Activated T-helper 2 cell treated with anti-CD3 and anti-CD28 coated beads, Interferon-gamma antibody, Interleukin-2, Interleukin-4, amounts not matched to agents 10 μg/mL and 5 μg/mL and 100 μg/mL, durations not matched to agents 14 hours and 24 hours and 36 hours (primary cell): Measurements from ENCODE around the gene PDE4B. TPM values are rescaled to one million over a fixed set of nuclear protein-coding genes. Genes with fewer than 3 reads are reported as not detected.

Source experiments
- DNase-seq: peaks from one replicate; pipeline ENCODE4 v3.0.0; 2021; ENCODE audit warnings: low spot score
- H3K27ac Mint-ChIP-seq: one replicate; pipeline ENCODE4 v1.8.0; 2021; ENCODE audit warnings: mixed read lengths
- H3K27me3 Mint-ChIP-seq: one replicate; pipeline ENCODE4 v1.8.0; 2021; ENCODE audit warnings: low read depth, mixed read lengths
- H3K36me3 Mint-ChIP-seq: one replicate; pipeline ENCODE4 v1.8.0; 2021; ENCODE audit warnings: low read depth, mixed read lengths
- H3K4me1 Mint-ChIP-seq: one replicate; pipeline ENCODE4 v1.8.0; 2021; ENCODE audit warnings: low read depth, mixed read lengths
- H3K4me3 Mint-ChIP-seq: one replicate; pipeline ENCODE4 v1.8.0; 2021; ENCODE audit warnings: low read depth, mild to moderate bottlenecking, moderate library complexity, mixed read lengths
- H3K9me3 Mint-ChIP-seq: one replicate; pipeline ENCODE4 v1.8.0; 2021; ENCODE audit warnings: mixed read lengths
- intact Hi-C: fragments of 100-400 bp; cut with micrococcal nuclease; formaldehyde crosslinking; loops from one replicate; pipeline ENCODE4 v1.15.1; 2023
- total RNA-seq: library from RNA; stranded (reverse); gene quantifications from 2 replicates; pipeline ENCODE4 v1.2.3, GENCODE V29; 2022

The PDE4B gene
- total RNA-seq, 1 donor from 2014 or later, result 14.0 TPM

- Mint-ChIP-seq H3K36me3 (no peaks in the 10 kb centered on the region), H3K4me1 (peaks cover 51% of the 10 kb centered on the region), H3K9me3 (no peaks in the 10 kb centered on the region), H3K27ac (no peak overlapping the region), H3K4me3 (no peak overlapping the region), H3K27me3 (peaks cover 21% of the 10 kb centered on the region)
- no peak for DNase-seq
- intact Hi-C loops, result loop anchor here (10.0 kb wide), 1 partner anchor 1065 kb away; no protein-coding TSS in a partner anchor
Observed at GRCh38 chr1:66270119-66270812, 477.6 kb downstream of the PDE4B start.

- Mint-ChIP-seq H3K9me3 (no peaks in the 10 kb centered on the region), H3K4me1 (peaks cover 62% of the 10 kb centered on the region), H3K4me3 (no peak overlapping the region), H3K27ac (peak overlapping the region; percentile 44), H3K27me3 (peaks cover 21% of the 10 kb centered on the region), H3K36me3 (no peaks in the 10 kb centered on the region)
- no peak for DNase-seq
- intact Hi-C loops, result loop anchor here (1.0 to 10.0 kb wide), 4 partner anchors 10 to 1063 kb away; no protein-coding TSS in a partner anchor
Observed at GRCh38 chr1:66271216-66271903, 478.7 kb downstream of the PDE4B start.

GRCh38 chr1:66271904-66272254, 479.2 kb downstream of the PDE4B start:
- H3K4me1 Mint-ChIP-seq, result peaks cover 62% of the 10 kb centered on the region
- H3K36me3 Mint-ChIP-seq, result no peaks in the 10 kb centered on the region
- H3K9me3 Mint-ChIP-seq, result no peaks in the 10 kb centered on the region
- H3K4me3 Mint-ChIP-seq, result no peak overlapping the region
- DNase-seq, result no peak
- peak overlapping the region; percentile 44 for H3K27ac Mint-ChIP-seq
- intact Hi-C loops, result loop anchor here (1.0 to 10.0 kb wide), 4 partner anchors 10 to 1063 kb away; no protein-coding TSS in a partner anchor
- peaks cover 21% of the 10 kb centered on the region for H3K27me3 Mint-ChIP-seq

GRCh38 chr1:66273656-66274055, 481.0 kb downstream of the PDE4B start:
- Mint-ChIP-seq H3K9me3 (no peaks in the 10 kb centered on the region), H3K4me3 (no peak overlapping the region), H3K27ac (no peak overlapping the region)

GRCh38 chr1:66274634-66275033, 481.9 kb downstream of the PDE4B start:
- DNase-seq, result no peak
- H3K4me1 Mint-ChIP-seq, result peaks cover 79% of the 10 kb centered on the region
- no peak overlapping the region for H3K27ac Mint-ChIP-seq
- no peak overlapping the region for H3K4me3 Mint-ChIP-seq
- H3K9me3 Mint-ChIP-seq, result no peaks in the 10 kb centered on the region
- H3K27me3 Mint-ChIP-seq, result peaks cover 16% of the 10 kb centered on the region
- H3K36me3 Mint-ChIP-seq, result no peaks in the 10 kb centered on the region
- intact Hi-C loops, result loop anchor here (1.0 to 10.0 kb wide), 3 partner anchors 9 to 1060 kb away; no protein-coding TSS in a partner anchor

More at GRCh38 chr1:66273656-66274055, 481.0 kb downstream of the PDE4B start:
- Mint-ChIP-seq H3K27me3 (peaks cover 19% of the 10 kb centered on the region), H3K4me1 (peaks cover 77% of the 10 kb centered on the region), H3K36me3 (no peaks in the 10 kb centered on the region)
- DNase-seq, result no peak
- intact Hi-C loops, result loop anchor here (10.0 kb wide), 1 partner anchor 1061 kb away; no protein-coding TSS in a partner anchor

- Mint-ChIP-seq H3K27ac (peak overlapping the region; percentile 62), H3K4me1 (peaks cover 80% of the 10 kb centered on the region), H3K4me3 (peak overlapping the region; percentile 61), H3K27me3 (peaks cover 18% of the 10 kb centered on the region), H3K9me3 (no peaks in the 10 kb centered on the region), H3K36me3 (no peaks in the 10 kb centered on the region)
- intact Hi-C loops, result loop anchor here (1.0 to 10.0 kb wide), 3 partner anchors 8 to 1060 kb away; no protein-coding TSS in a partner anchor
- peak; percentile 15 for DNase-seq
Observed at GRCh38 chr1:66275083-66275482, 482.4 kb downstream of the PDE4B start.

GRCh38 chr1:66275601-66276023, 482.9 kb downstream of the PDE4B start:
- H3K36me3 Mint-ChIP-seq, result no peaks in the 10 kb centered on the region
- H3K4me1 Mint-ChIP-seq, result peaks cover 79% of the 10 kb centered on the region
- H3K9me3 Mint-ChIP-seq, result no peaks in the 10 kb centered on the region
- DNase-seq, result no peak
- intact Hi-C loops, result loop anchor here (1.0 to 10.0 kb wide), 6 partner anchors 8 to 1059 kb away; no protein-coding TSS in a partner anchor
- peak overlapping the region; percentile 61 for H3K4me3 Mint-ChIP-seq
- H3K27ac Mint-ChIP-seq, result peak overlapping the region; percentile 62
- peaks cover 21% of the 10 kb centered on the region for H3K27me3 Mint-ChIP-seq

- DNase-seq, result peak; percentile 27
- Mint-ChIP-seq H3K36me3 (no peaks in the 10 kb centered on the region), H3K9me3 (no peaks in the 10 kb centered on the region), H3K27me3 (peaks cover 25% of the 10 kb centered on the region), H3K27ac (peak overlapping the region; percentile 12), H3K4me1 (peaks cover 78% of the 10 kb centered on the region), H3K4me3 (peak overlapping the region; percentile 9)
- intact Hi-C loops, result loop anchor here (1.0 to 10.0 kb wide), 4 partner anchors 15 to 1059 kb away; no protein-coding TSS in a partner anchor
Observed at GRCh38 chr1:66276218-66276617, 483.5 kb downstream of the PDE4B start.

GRCh38 chr1:66278260-66279021, 485.7 kb downstream of the PDE4B start:
- intact Hi-C loops, result loop anchor here (10.0 kb wide), 1 partner anchor 1056 kb away; no protein-coding TSS in a partner anchor
- Mint-ChIP-seq H3K27ac (no peak overlapping the region), H3K36me3 (no peaks in the 10 kb centered on the region), H3K27me3 (peaks cover 19% of the 10 kb centered on the region), H3K4me3 (no peak overlapping the region), H3K9me3 (no peaks in the 10 kb centered on the region), H3K4me1 (peaks cover 80% of the 10 kb centered on the region)
- DNase-seq, result no peak

- Mint-ChIP-seq H3K27me3 (peaks cover 19% of the 10 kb centered on the region), H3K4me3 (no peak overlapping the region), H3K4me1 (peaks cover 73% of the 10 kb centered on the region), H3K36me3 (peaks cover 4% of the 10 kb centered on the region), H3K9me3 (peaks cover 3% of the 10 kb centered on the region), H3K27ac (peak overlapping the region; percentile 86)
- DNase-seq, result no peak
- intact Hi-C loops, result loop anchor here (1.0 to 10.0 kb wide), 11 partner anchors 11 to 887 kb away; no protein-coding TSS in a partner anchor
Observed at GRCh38 chr1:66281808-66282207, 489.1 kb downstream of the PDE4B start.

GRCh38 chr1:66282343-66282852, 489.7 kb downstream of the PDE4B start:
- Mint-ChIP-seq H3K9me3 (peaks cover 3% of the 10 kb centered on the region), H3K4me3 (peak overlapping the region; percentile 35), H3K36me3 (peaks cover 4% of the 10 kb centered on the region), H3K27me3 (peaks cover 19% of the 10 kb centered on the region), H3K4me1 (peaks cover 69% of the 10 kb centered on the region), H3K27ac (peak overlapping the region; percentile 86)
- DNase-seq, result peak; percentile 60
- intact Hi-C loops, result loop anchor here (1.0 to 10.0 kb wide), 11 partner anchors 11 to 888 kb away; no protein-coding TSS in a partner anchor
